IMR-90 (cell line): Measurements from ENCODE around the gene ADAMTSL2. TPM values are rescaled to one million over a fixed set of nuclear protein-coding genes. Genes with fewer than 3 reads are reported as not detected.

Experiments
- ATAC-seq: fragments of 200-7000 bp; cut with Tn5 transposase; 2 replicates; pipeline ENCODE4 v1.9.1; 2020; ENCODE audit warnings: low read depth, mild to moderate bottlenecking, moderate library complexity
- BruUV-seq: library from RNA; stranded (reverse); fragments of 400-500 nt; replicated peaks from 2 replicates; lab custom pipeline; 2021; lab: Mats Ljungman, UMichigan
- CTCF ChIA-PET: fragments of 300-600 bp; formaldehyde crosslinking; extraction: SDS; loops from one replicate; lab custom pipeline; 2021; ENCODE audit warnings: antibody characterized with exemption; lab: Yijun Ruan, JAX
- POLR2A ChIA-PET: fragments of 300-600 bp; sonication (Branson Sonifier 250); formaldehyde crosslinking; loops from one replicate; lab custom pipeline; 2022; ENCODE audit warnings: antibody characterized with exemption; ENCODE audit not compliant: unreplicated experiment; lab: Charles Lee
- DNase-seq: peaks from one replicate; pipeline ENCODE4 v3.0.0; 2013
- H2AFZ ChIP-seq: replicated peaks from 2 replicates; pipeline ENCODE3; 2013; ENCODE audit warnings: low read length, mild to moderate bottlenecking; ENCODE audit not compliant: poor library complexity
- H2AK5ac ChIP-seq: 2 replicates; pipeline ENCODE4 v1.6.1; 2013; ENCODE audit warnings: low read depth, low read length, inconsistent platforms
- H2AK9ac ChIP-seq: replicated peaks from 2 replicates; pipeline ENCODE3; 2013; ENCODE audit warnings: mild to moderate bottlenecking, low read depth, low read length, moderate library complexity; ENCODE audit not compliant: poor library complexity
- H2BK120ac ChIP-seq: 2 replicates; pipeline ENCODE4 v1.6.1; 2013; ENCODE audit warnings: low read depth, low read length, inconsistent platforms
- H2BK15ac ChIP-seq: 3 replicates; pipeline ENCODE4 v1.6.1; 2013; ENCODE audit warnings: low read depth, low read length, inconsistent platforms
- H2BK20ac ChIP-seq: 2 replicates; pipeline ENCODE4 v1.6.1; 2013; ENCODE audit warnings: low read depth, mild to moderate bottlenecking, inconsistent platforms, low read length, moderate library complexity
- H2BK5ac ChIP-seq: 2 replicates; pipeline ENCODE4 v1.6.1; 2013; ENCODE audit warnings: mild to moderate bottlenecking, low read depth, low read length, inconsistent platforms; ENCODE audit not compliant: poor library complexity, severe bottlenecking
- H3K14ac ChIP-seq: replicated peaks from 2 replicates; pipeline ENCODE4 v1.6.1; 2013; ENCODE audit warnings: low read depth, low read length, inconsistent platforms
- H3K18ac ChIP-seq: 2 replicates; pipeline ENCODE4 v1.6.1; 2013; ENCODE audit warnings: low read depth, low read length, control low read depth
- H3K23ac ChIP-seq: 2 replicates; pipeline ENCODE4 v1.6.1; 2013; ENCODE audit warnings: low read depth, low read length, inconsistent platforms
- H3K27ac ChIP-seq: 2 replicates; pipeline ENCODE4 v1.5.1; 2013; ENCODE audit warnings: mild to moderate bottlenecking, control low read depth, low read length; ENCODE audit not compliant: insufficient read depth
- H3K27me3 ChIP-seq: 2 replicates; pipeline ENCODE4 v1.6.1; 2013; ENCODE audit warnings: low read length; ENCODE audit not compliant: control insufficient read depth, insufficient read depth
- H3K36me3 ChIP-seq: 2 replicates; pipeline ENCODE4 v1.6.1; 2013; ENCODE audit warnings: low read length, mixed read lengths; ENCODE audit not compliant: control insufficient read depth, insufficient read depth
- H3K4ac ChIP-seq: 2 replicates; pipeline ENCODE4 v1.6.1; 2013; ENCODE audit warnings: low read depth, low read length, inconsistent platforms
- H3K4me1 ChIP-seq: 2 replicates; pipeline ENCODE4 v1.6.1; 2013; ENCODE audit warnings: low read length, mixed read lengths; ENCODE audit not compliant: control insufficient read depth, insufficient read depth
- H3K4me2 ChIP-seq: 2 replicates; pipeline ENCODE4 v1.6.1; 2013; ENCODE audit warnings: low read depth, mild to moderate bottlenecking, control low read depth, low read length, moderate library complexity
- H3K4me3 ChIP-seq: 2 replicates; pipeline ENCODE4 v1.5.1; 2013; ENCODE audit warnings: low read depth, mild to moderate bottlenecking, control low read depth, low read length, moderate library complexity; ENCODE audit not compliant: insufficient read depth
- H3K56ac ChIP-seq: 2 replicates; pipeline ENCODE4 v1.6.1; 2013; ENCODE audit warnings: low read length, inconsistent platforms; ENCODE audit not compliant: insufficient read depth; ENCODE audit errors: extremely low read depth
- H3K79me1 ChIP-seq, 2 experiments: 2 replicates each; pipeline ENCODE4 v1.6.1; 2013; ENCODE audit warnings: low read length in 2 of 2, inconsistent platforms in 1 of 2, low read depth in 1 of 2
- H3K9ac ChIP-seq: 2 replicates; pipeline ENCODE4 v1.6.1; 2013; ENCODE audit warnings: low read depth, low read length, control low read depth
- H3K9me1 ChIP-seq: 2 replicates; pipeline ENCODE4 v1.6.1; 2013; ENCODE audit warnings: low read length, inconsistent platforms; ENCODE audit not compliant: insufficient read depth
- H3K9me3 ChIP-seq: 2 replicates; pipeline ENCODE4 v1.6.1; 2013; ENCODE audit warnings: low read length; ENCODE audit not compliant: control insufficient read depth, insufficient read depth
- H4K20me1 ChIP-seq: 2 replicates; pipeline ENCODE4 v1.6.1; 2013; ENCODE audit warnings: low read length, inconsistent platforms; ENCODE audit not compliant: insufficient read depth
- H4K5ac ChIP-seq: 2 replicates; pipeline ENCODE4 v1.6.1; 2013; ENCODE audit warnings: mild to moderate bottlenecking, low read depth, low read length, control low read depth
- H4K8ac ChIP-seq, 2 experiments: 2 replicates each; pipeline ENCODE4 v1.6.1; 2013; ENCODE audit warnings: low read depth in 2 of 2, low read length in 2 of 2, control low read depth in 1 of 2, inconsistent platforms in 1 of 2
- H4K91ac ChIP-seq: 2 replicates; pipeline ENCODE4 v1.6.1; 2013; ENCODE audit warnings: low read depth, low read length, inconsistent platforms; ENCODE audit not compliant: insufficient read depth
- BHLHE40 ChIP-seq: fragments of 150-350 bp; IDR thresholded peaks from 2 replicates; pipeline ENCODE4 v1.6.1; 2016; ENCODE audit warnings: mild to moderate bottlenecking, low read depth, low read length
- CEBPB ChIP-seq: IDR thresholded peaks from 2 replicates; pipeline ENCODE4 v1.6.1; 2012; ENCODE audit warnings: low read depth, low read length, improper control_type of control experiment
- MAFK ChIP-seq: IDR thresholded peaks from 2 replicates; pipeline ENCODE4 v1.6.1; 2012; ENCODE audit warnings: low read depth, low read length, improper control_type of control experiment
- MAZ ChIP-seq: IDR thresholded peaks from 2 replicates; pipeline ENCODE4 v1.6.1; 2012; ENCODE audit warnings: low read depth, mild to moderate bottlenecking, low read length, improper control_type of control experiment, moderate library complexity, borderline replicate concordance
- MXI1 ChIP-seq: IDR thresholded peaks from 2 replicates; pipeline ENCODE4 v1.6.1; 2012; ENCODE audit warnings: low read depth, mild to moderate bottlenecking, low read length, moderate library complexity, borderline replicate concordance
- NFE2L2 ChIP-seq: fragments of 150-350 bp; IDR thresholded peaks from 2 replicates; pipeline ENCODE4 v1.6.1; 2016; ENCODE audit warnings: low read depth, mild to moderate bottlenecking, low read length
- POLR2A ChIP-seq: IDR thresholded peaks from 2 replicates; pipeline ENCODE4 v1.6.1; 2012; ENCODE audit warnings: mild to moderate bottlenecking, low read depth, low read length
- RAD21 ChIP-seq: IDR thresholded peaks from 2 replicates; pipeline ENCODE4 v1.6.1; 2012; ENCODE audit warnings: low read length, improper control_type of control experiment
- RCOR1 ChIP-seq: IDR thresholded peaks from 2 replicates; pipeline ENCODE4 v1.6.1; 2012; ENCODE audit warnings: mild to moderate bottlenecking, low read length, improper control_type of control experiment; ENCODE audit not compliant: insufficient replicate concordance
- RFX5 ChIP-seq: IDR thresholded peaks from 2 replicates; pipeline ENCODE4 v1.8.0; 2012; ENCODE audit warnings: low read depth, mild to moderate bottlenecking, low read length, moderate library complexity
- SMC3 ChIP-seq: fragments of 150-350 bp; IDR thresholded peaks from 2 replicates; pipeline ENCODE4 v1.6.1; 2016; ENCODE audit warnings: low read depth, mild to moderate bottlenecking, antibody characterized with exemption, low read length, moderate library complexity
- WGBS, 2 experiments: methylation state at CpG; one replicate each; pipeline versions ENCODE4 v1.1.5 to v1.1.7; 2013; ENCODE audit warnings: missing lambda C conversion rate in 2 of 2; ENCODE audit not compliant: insufficient read length in 1 of 2; ENCODE audit errors: extremely low coverage in 2 of 2; 5-methylcytosine and 5-hydroxymethylcytosine counted together
- dilution Hi-C: fragments of 300-500 bp; cut with HindIII; formaldehyde crosslinking; loops from one replicate; pipeline ENCODE4 v1.14.3; 2018; ENCODE audit warnings: low sequenced_read_pairs; ENCODE audit not compliant: unreplicated experiment
- in situ Hi-C: fragments of 300-500 bp; cut with MboI; formaldehyde crosslinking; loops from 3 replicates; pipeline ENCODE4 v1.14.3; 2019; ENCODE audit warnings: low sequenced_read_pairs, inconsistent platforms, mixed read lengths
- intact Hi-C: fragments of 100-400 bp; cut with micrococcal nuclease; formaldehyde crosslinking; loops from 2 replicates; pipeline ENCODE4 v1.10.0; 2022
- polyA plus RNA-seq, 3 experiments: library from polyadenylated mRNA; depleted of rRNA; stranded (reverse); fragments of >200 nt; gene quantifications; 2 replicates each; pipeline ENCODE4 v1.2.3, GENCODE V29; 2012; ENCODE audit warnings: low replicate concordance in 1 of 3
- total RNA-seq: library from RNA; depleted of rRNA; stranded (reverse); fragments of >200 nt; gene quantifications from 2 replicates; pipeline ENCODE4 v1.2.3, GENCODE V29; 2012
- TF ChIP-seq, protein P1 (sequence below): conservative IDR thresholded peaks from 2 replicates; pipeline ENCODE4 v1.5.1; 2012; ENCODE audit warnings: mild to moderate bottlenecking, low read depth, low read length, improper control_type of control experiment
- TF ChIP-seq, protein P2 (sequence below): fragments of 150-350 bp; IDR thresholded peaks from 2 replicates; pipeline ENCODE4 v1.6.1; 2016; ENCODE audit warnings: low read depth, mild to moderate bottlenecking, low read length, moderate library complexity, borderline replicate concordance
- TF ChIP-seq, protein P3 (sequence below): fragments of 150-350 bp; IDR thresholded peaks from 2 replicates; pipeline ENCODE4 v1.6.1; 2017; ENCODE audit warnings: mild to moderate bottlenecking, antibody characterized with exemption, low read length, low read depth

The ADAMTSL2 gene
- total and polyA plus RNA-seq, 2 of the 4 experiments (the other 2 are of a cell fraction): not detected

DNA sequence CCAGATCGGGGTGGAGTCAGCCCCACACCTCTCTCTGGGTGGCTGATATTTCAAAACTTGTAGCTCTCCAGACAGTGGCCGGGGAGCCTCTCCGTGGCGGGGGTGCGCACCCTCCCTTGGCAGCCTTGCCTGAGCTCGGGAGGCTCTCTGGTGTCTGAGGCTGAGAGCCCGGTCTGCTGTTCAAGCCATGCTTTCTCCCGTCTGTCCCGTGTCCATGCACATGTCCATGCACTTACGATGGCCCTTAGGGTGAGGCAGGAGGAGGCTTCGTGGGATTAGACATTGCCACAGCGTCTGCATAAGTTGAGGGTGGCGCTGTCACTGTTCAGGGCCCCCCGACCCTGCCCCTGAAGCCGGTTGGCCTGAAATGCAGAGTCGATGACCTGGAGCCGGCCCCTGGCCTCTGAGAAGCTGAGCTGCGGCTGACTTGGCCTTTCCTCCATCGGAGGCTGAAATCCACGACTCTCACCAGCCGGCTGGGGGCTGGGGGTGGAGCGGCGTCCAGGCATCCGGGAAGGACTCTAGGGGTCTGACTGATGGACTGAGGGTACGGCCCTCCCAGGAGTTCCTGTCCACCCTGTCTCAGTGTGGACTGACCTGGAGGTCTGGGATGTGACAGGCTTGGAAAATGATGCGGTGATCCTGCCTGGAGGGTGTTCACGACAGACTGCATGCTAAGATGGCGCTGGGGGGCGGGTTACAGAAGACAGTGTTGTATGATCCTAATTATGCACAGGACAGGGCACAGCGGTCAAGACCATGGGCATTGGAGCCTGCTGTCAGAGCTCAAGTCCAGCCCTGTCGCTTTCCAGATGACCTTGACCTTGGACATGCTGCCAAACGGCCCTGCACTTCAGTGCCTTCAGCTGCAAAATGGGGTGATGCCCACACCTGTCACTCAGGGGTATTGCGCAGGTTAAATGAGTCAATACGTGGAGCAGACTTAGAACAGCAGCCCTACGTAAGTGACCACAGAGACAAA lies 37.4 kb upstream of the ADAMTSL2 start:
- no peak overlapping the region for H3K14ac ChIP-seq
- BruUV-seq: no TSS peak
- H3K4me3 ChIP-seq: no peak overlapping the region
- H4K8ac ChIP-seq: no peak overlapping the region
- H3K4me2 ChIP-seq: no peak overlapping the region
- no peaks in the 10 kb centered on the region for H3K79me1 ChIP-seq
- 55% methylated on average over 8 of the region's 35 CpGs; no CpG with 5 or more reads in 1 of the 2 experiments for WGBS, 2 experiments
- no peak overlapping the region for H3K4ac ChIP-seq
- no peak overlapping the region for H4K91ac ChIP-seq
- no peak overlapping the region for H2BK120ac ChIP-seq
- no peak overlapping the region for H3K9ac ChIP-seq
- H3K18ac ChIP-seq: no peak overlapping the region
- peaks cover 2% of the 10 kb centered on the region; the same call in 1 of the 2 replicates for H3K4me1 ChIP-seq
- H2AK9ac ChIP-seq: no peak overlapping the region
- H3K23ac ChIP-seq: no peak overlapping the region
- dilution Hi-C loops (no loop called here), intact Hi-C loops (no loop called here), in situ Hi-C loops (loop anchor here (25.0 kb wide), 1 partner anchor 460 kb away; the partner anchor contains the start of gene GTF3C5)
- H4K20me1 ChIP-seq: no peaks in the 10 kb centered on the region
- no peak overlapping the region for H3K56ac ChIP-seq
- no peak overlapping the region for H3K27ac ChIP-seq
- no peak overlapping the region for H2AFZ ChIP-seq
- no peaks in the 10 kb centered on the region for H3K36me3 ChIP-seq
- no peak overlapping the region for H2BK15ac ChIP-seq
- H2BK5ac ChIP-seq: no peak overlapping the region
- H2BK20ac ChIP-seq: no peak overlapping the region
- H4K5ac ChIP-seq: no peak overlapping the region
- CTCF ChIA-PET: no interaction called here
- ATAC-seq (no peak), DNase-seq (no peak)
- H3K27me3 ChIP-seq: peaks cover 58% of the 10 kb centered on the region
- POLR2A ChIA-PET: no interaction called here
- H3K9me3 ChIP-seq: peaks cover 11% of the 10 kb centered on the region
- H3K9me1 ChIP-seq: peaks cover 5% of the 10 kb centered on the region; the same call in 1 of the 2 replicates
- no peak overlapping the region for H2AK5ac ChIP-seq
- no peak for TF ChIP-seq NFE2L2
- TF ChIP-seq RAD21: no peak
- TF ChIP-seq, protein P1, sequence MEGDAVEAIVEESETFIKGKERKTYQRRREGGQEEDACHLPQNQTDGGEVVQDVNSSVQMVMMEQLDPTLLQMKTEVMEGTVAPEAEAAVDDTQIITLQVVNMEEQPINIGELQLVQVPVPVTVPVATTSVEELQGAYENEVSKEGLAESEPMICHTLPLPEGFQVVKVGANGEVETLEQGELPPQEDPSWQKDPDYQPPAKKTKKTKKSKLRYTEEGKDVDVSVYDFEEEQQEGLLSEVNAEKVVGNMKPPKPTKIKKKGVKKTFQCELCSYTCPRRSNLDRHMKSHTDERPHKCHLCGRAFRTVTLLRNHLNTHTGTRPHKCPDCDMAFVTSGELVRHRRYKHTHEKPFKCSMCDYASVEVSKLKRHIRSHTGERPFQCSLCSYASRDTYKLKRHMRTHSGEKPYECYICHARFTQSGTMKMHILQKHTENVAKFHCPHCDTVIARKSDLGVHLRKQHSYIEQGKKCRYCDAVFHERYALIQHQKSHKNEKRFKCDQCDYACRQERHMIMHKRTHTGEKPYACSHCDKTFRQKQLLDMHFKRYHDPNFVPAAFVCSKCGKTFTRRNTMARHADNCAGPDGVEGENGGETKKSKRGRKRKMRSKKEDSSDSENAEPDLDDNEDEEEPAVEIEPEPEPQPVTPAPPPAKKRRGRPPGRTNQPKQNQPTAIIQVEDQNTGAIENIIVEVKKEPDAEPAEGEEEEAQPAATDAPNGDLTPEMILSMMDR: no peak
- TF ChIP-seq, protein P2, sequence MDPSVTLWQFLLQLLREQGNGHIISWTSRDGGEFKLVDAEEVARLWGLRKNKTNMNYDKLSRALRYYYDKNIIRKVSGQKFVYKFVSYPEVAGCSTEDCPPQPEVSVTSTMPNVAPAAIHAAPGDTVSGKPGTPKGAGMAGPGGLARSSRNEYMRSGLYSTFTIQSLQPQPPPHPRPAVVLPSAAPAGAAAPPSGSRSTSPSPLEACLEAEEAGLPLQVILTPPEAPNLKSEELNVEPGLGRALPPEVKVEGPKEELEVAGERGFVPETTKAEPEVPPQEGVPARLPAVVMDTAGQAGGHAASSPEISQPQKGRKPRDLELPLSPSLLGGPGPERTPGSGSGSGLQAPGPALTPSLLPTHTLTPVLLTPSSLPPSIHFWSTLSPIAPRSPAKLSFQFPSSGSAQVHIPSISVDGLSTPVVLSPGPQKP: no peak
- TF ChIP-seq CEBPB: no peak
- TF ChIP-seq RCOR1: no peak
- no peak for TF ChIP-seq BHLHE40
- TF ChIP-seq POLR2A: no peak
- no peak for TF ChIP-seq MXI1
- no peak for TF ChIP-seq RFX5
- no peak for TF ChIP-seq MAFK
- no peak for TF ChIP-seq SMC3
- no peak for TF ChIP-seq MAZ
- TF ChIP-seq, protein P3, sequence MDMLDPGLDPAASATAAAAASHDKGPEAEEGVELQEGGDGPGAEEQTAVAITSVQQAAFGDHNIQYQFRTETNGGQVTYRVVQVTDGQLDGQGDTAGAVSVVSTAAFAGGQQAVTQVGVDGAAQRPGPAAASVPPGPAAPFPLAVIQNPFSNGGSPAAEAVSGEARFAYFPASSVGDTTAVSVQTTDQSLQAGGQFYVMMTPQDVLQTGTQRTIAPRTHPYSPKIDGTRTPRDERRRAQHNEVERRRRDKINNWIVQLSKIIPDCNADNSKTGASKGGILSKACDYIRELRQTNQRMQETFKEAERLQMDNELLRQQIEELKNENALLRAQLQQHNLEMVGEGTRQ: no peak
